Spleen (tissue), 11 donors: ENCODE results near the gene OLIG2. TPM values are rescaled to one million over a fixed set of nuclear protein-coding genes. Genes with fewer than 3 reads are reported as not detected.
A peak's percentile ranks its signal among the peaks of the same experiment; 100 is the strongest.

ENCODE experiments used
- DNase-seq: peaks from one replicate; pipeline ENCODE4 v3.0.0-alpha.2; 2020
- H3K27ac ChIP-seq, 8 donors: fragments of 200-600 bp; sonication (generic) in 7 of 8; 1 replicate in 4 of 8; 2 replicates in 4 of 8; pipeline versions ENCODE4 v1.5.0 to v1.8.0; 2016 to 2021; ENCODE audit warnings: inconsistent platforms in 4 of 8, mild to moderate bottlenecking in 4 of 8, moderate library complexity in 1 of 8
- H3K27me3 ChIP-seq, 7 donors: fragments of 200-600 bp; sonication (generic) in 6 of 7; replicated peaks in 1 of 7; 1 replicate in 4 of 7; 2 replicates in 3 of 7; pipeline versions ENCODE4 v1.5.0 to v1.8.0; 2016 to 2021; ENCODE audit warnings: inconsistent platforms in 3 of 7, mild to moderate bottlenecking in 1 of 7
- H3K36me3 ChIP-seq, 6 donors: fragments of 200-600 bp; sonication (generic) in 5 of 6; 1 replicate in 4 of 6; 2 replicates in 2 of 6; pipeline versions ENCODE4 v1.5.0 to v1.8.0; 2016 to 2021; ENCODE audit warnings: inconsistent platforms in 2 of 6
- H3K4me1 ChIP-seq, 6 donors: fragments of 200-600 bp; sonication (generic) in 5 of 6; 1 replicate in 3 of 6; 2 replicates in 3 of 6; pipeline versions ENCODE4 v1.5.0 to v1.8.0; 2016 to 2021; ENCODE audit warnings: inconsistent platforms in 3 of 6
- H3K4me3 ChIP-seq, 8 donors: fragments of 200-600 bp; sonication (generic) in 7 of 8; 1 replicate in 4 of 8; 2 replicates in 4 of 8; pipeline versions ENCODE4 v1.5.0 to v1.8.0; 2016 to 2021; ENCODE audit warnings: inconsistent platforms in 4 of 8, mild to moderate bottlenecking in 4 of 8, moderate library complexity in 2 of 8
- H3K9me3 ChIP-seq, 8 donors: fragments of 200-600 bp; sonication (generic) in 7 of 8; 1 replicate in 4 of 8; 2 replicates in 4 of 8; pipeline versions ENCODE4 v1.5.0 to v1.8.0; 2016 to 2021; ENCODE audit warnings: inconsistent platforms in 4 of 8
- CTCF ChIP-seq, 11 experiments: fragments of 200-600 bp in 7 of 11; fragments of 450-650 bp in 4 of 11; sonication (generic) in 4 of 11; IDR thresholded peaks in 8 of 11; conservative IDR thresholded peaks in 3 of 11; 1 replicate in 7 of 11; 2 replicates in 4 of 11; pipeline versions ENCODE4 v1.4.0 to v1.8.0; 2016 to 2021; ENCODE audit warnings: antibody characterized with exemption in 11 of 11, inconsistent platforms in 4 of 11, mild to moderate bottlenecking in 1 of 11
- POLR2A ChIP-seq, 3 donors: fragments of 450-650 bp; IDR thresholded peaks; one replicate each; pipeline ENCODE4 v1.5.1; 2017; ENCODE audit warnings: antibody characterized with exemption in 3 of 3, mild to moderate bottlenecking in 1 of 3
- POLR2AphosphoS5 ChIP-seq, 3 donors: sonication (generic); formaldehyde crosslinking; IDR thresholded peaks; one replicate each; pipeline ENCODE4 v1.5.1; 2017; ENCODE audit warnings: antibody characterized with exemption in 3 of 3
- WGBS, 5 donors: extraction: QIAGEN DNeasy Blood & Tissue Kit in 3 of 5; methylation state at CpG; one replicate each; pipeline versions ENCODE4 v1.1.5 to v1.1.7; 2013 to 2018; 5-methylcytosine and 5-hydroxymethylcytosine counted together
- intact Hi-C: fragments of 100-400 bp; cut with DNase I; formaldehyde crosslinking; loops from one replicate; pipeline ENCODE4 v1.15.0; 2023; ENCODE audit warnings: low total_unique reads
- polyA plus RNA-seq, 3 donors: library from polyadenylated mRNA; stranded (reverse); fragments of 200-250 nt; gene quantifications; one replicate each; pipeline ENCODE4 v1.2.1, GENCODE V29; 2013
- total RNA-seq, 7 donors: library from RNA; depleted of rRNA in 3 of 7; stranded (reverse); fragments of >200 nt in 3 of 7; fragmentation: NEBNext Ultra II Directional in 4 of 7; extraction: Animal tissue kit (Norgen Biotek cat#: 25700) in 4 of 7; gene quantifications; one replicate each; pipeline versions ENCODE4 v1.1.0 to v1.2.1, GENCODE V29; 2016 to 2021
- donor health status: healthy with polysubstance abuse.
- donor health status: DM: no; HTN: no; CAD: no; lungs with moderate emphysema.
- donor health status: DM: no; HTN: no; CAD: no.
- donor health status: Bipolar disorder and iron deficiency.
- donor health status: healthy.
- donor health status: DM: no; HTN: no; CAD: no.
- donor health status: DM: yes; HTN: yes; CAD: no.

Gene OLIG2
- total and polyA plus RNA-seq, 10 donors = 0.03 to 0.23 TPM; not detected in 8

- Histone ChIP-seq H3K9me3 (peaks cover 0 to 14% (median 3%) of the 10 kb centered on the region in 8 donors), H3K36me3 (no peaks in the 10 kb centered on the region), H3K4me1 (peaks cover 21 to 55% (median 31%) of the 10 kb centered on the region in 6 donors), H3K4me3 (peak within 1 kb of the TSS; percentile 12 to 73 (median 44)), H3K27ac (peak within 1 kb of the TSS in 5 of 8 donors; percentile 22 to 87 (median 62)), H3K27me3 (peaks cover 0 to 100% (median 88%) of the 10 kb centered on the region in 7 donors)
- intact Hi-C loops = no loop called here
- TF ChIP-seq POLR2AphosphoS5 (IDR thresholded peaks at IDR 0.05) (no peak), CTCF (IDR thresholded peaks at IDR 0.05 in 8 of 11, conservative IDR thresholded peaks at IDR 0.05 in 3 of 11) (peak in 1 of 11 experiments; percentile 14)
- peak; percentile 88 for DNase-seq
- 1 to 6% (median 2%) methylated on average over 33 to 82 of the region's 82 CpGs for WGBS, 5 donors
Observed at GRCh38 chr21:33069994-33070743, 44.4 kb downstream of the OLIG2 start, which contains the start of gene OLIG1. OLIG1 (plus strand) TSS chr21:33070141; CDS start chr21:33070247, 106 bp downstream.

- H3K36me3 ChIP-seq = no peaks in the 10 kb centered on the region
- peaks cover 0 to 100% (median 87%) of the 10 kb centered on the region in 7 donors for H3K27me3 ChIP-seq
- peak overlapping the region; percentile 12 to 73 (median 44) for H3K4me3 ChIP-seq
- TF ChIP-seq POLR2A (IDR thresholded peaks at IDR 0.05) (no peak), CTCF (IDR thresholded peaks at IDR 0.05 in 8 of 11, conservative IDR thresholded peaks at IDR 0.05 in 3 of 11) (no peak), POLR2AphosphoS5 (IDR thresholded peaks at IDR 0.05) (no peak)
- peak overlapping the region in 3 of 8 donors; percentile 62 to 87 (median 65) for H3K27ac ChIP-seq
- H3K4me1 ChIP-seq = peaks cover 21 to 53% (median 31%) of the 10 kb centered on the region in 6 donors
- no peak for DNase-seq
- 1 to 2% (median 1%) methylated on average over 27 to 44 of the region's 44 CpGs; no CpG with 5 or more reads in 1 of the 5 donors for WGBS, 5 donors
- intact Hi-C loops = no loop called here
- H3K9me3 ChIP-seq = peaks cover 0 to 14% (median 3%) of the 10 kb centered on the region in 8 donors
Observed at GRCh38 chr21:33070744-33070997, 44.9 kb downstream of the OLIG2 start.

DNA sequence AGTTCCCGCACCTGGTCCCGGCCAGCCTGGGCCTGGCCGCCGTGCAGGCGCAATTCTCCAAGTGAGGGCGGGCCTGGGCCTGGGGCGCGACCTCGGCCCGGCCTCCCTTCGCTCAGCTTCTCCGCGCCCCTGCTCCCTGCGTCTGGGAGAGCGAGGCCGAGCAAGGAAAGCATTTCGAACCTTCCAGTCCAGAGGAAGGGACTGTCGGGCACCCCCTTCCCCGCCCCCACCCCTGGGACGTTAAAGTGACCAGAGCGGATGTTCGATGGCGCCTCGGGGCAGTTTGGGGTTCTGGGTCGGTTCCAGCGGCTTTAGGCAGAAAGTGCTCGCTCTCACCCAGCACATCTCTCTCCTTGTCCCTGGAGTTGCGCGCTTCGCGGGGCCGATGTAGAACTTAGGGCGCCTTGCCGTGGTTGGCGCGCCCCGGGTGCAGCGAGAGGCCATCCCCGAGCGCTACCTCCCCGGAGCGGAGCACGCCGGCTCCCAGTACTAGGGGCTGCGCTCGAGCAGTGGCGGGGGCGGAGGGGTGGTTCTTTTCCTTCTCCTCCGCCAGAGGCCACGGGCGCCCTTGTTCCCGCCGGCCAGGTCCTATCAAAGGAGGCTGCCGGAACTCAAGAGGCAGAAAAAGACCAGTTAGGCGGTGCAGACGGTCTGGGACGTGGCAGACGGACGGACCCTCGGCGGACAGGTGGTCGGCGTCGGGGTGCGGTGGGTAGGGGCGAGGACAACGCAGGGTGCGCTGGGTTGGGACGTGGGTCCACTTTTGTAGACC is 45.4 kb downstream of the OLIG2 start:
- Histone ChIP-seq H3K4me1 (peaks cover 21 to 53% (median 31%) of the 10 kb centered on the region in 6 donors), H3K27me3 (peaks cover 0 to 100% (median 87%) of the 10 kb centered on the region in 7 donors)

More for the DNA sequence above, 45.4 kb downstream of the OLIG2 start:
- intact Hi-C loops = no loop called here
- Histone ChIP-seq H3K9me3 (peaks cover 0 to 14% (median 3%) of the 10 kb centered on the region in 8 donors), H3K27ac (peak overlapping the region in 1 of 8 donors; percentile 87), H3K36me3 (no peaks in the 10 kb centered on the region), H3K4me3 (peak overlapping the region; percentile 12 to 73 (median 44))
- 2 to 9% (median 2%) methylated on average over 32 to 69 of the region's 69 CpGs for WGBS, 5 donors
- peak; percentile 81 for DNase-seq
- no peak for TF ChIP-seq POLR2A (IDR thresholded peaks at IDR 0.05)
- TF ChIP-seq CTCF (IDR thresholded peaks at IDR 0.05 in 8 of 11, conservative IDR thresholded peaks at IDR 0.05 in 3 of 11) = no peak
- TF ChIP-seq POLR2AphosphoS5 (IDR thresholded peaks at IDR 0.05) = no peak
